ENCODE measurements around the gene LIN52. TPM values are rescaled to one million over a fixed set of nuclear protein-coding genes. Genes with fewer than 3 reads are reported as not detected.

Gene LIN52
- total RNA-seq, 4 donors from 2014 or later: 9.2 to 24.2 (median 14.8) TPM

- TF ChIP-seq POLR2A (IDR thresholded peaks at IDR 0.05): no peak
- no peak for TF ChIP-seq CTCF (IDR thresholded peaks at IDR 0.05)
- DNase-seq: peak in 1 of 3 donors; percentile 51
- peak overlapping the region; percentile 78 to 92 (median 84) for H3K27ac ChIP-seq
- H3K27me3 ChIP-seq: no peaks in the 10 kb centered on the region
- peaks cover 0 to 28% (median 4%) of the 10 kb centered on the region in 4 donors for H3K4me1 ChIP-seq
- H3K4me3 ChIP-seq: peak overlapping the region; percentile 66 to 95 (median 82)
- H3K9me3 ChIP-seq: no peaks in the 10 kb centered on the region
- H3K36me3 ChIP-seq: no peaks in the 10 kb centered on the region
Observed at GRCh38 chr14:74083784-74084276, 926 bp upstream of the LIN52 start.

GRCh38 chr14:74085047-74085637 lies 386 bp downstream of the LIN52 start:
- peak overlapping the region; percentile 62 to 87 (median 76) for H3K27ac ChIP-seq
- TF ChIP-seq POLR2A (IDR thresholded peaks at IDR 0.05) (no peak), CTCF (IDR thresholded peaks at IDR 0.05) (no peak)
- H3K4me3 ChIP-seq: peak overlapping the region; percentile 66 to 95 (median 74)
- no peaks in the 10 kb centered on the region for H3K27me3 ChIP-seq
- no peaks in the 10 kb centered on the region for H3K9me3 ChIP-seq
- no peak for DNase-seq
- no peaks in the 10 kb centered on the region for H3K36me3 ChIP-seq
- peaks cover 0 to 28% (median 4%) of the 10 kb centered on the region in 4 donors for H3K4me1 ChIP-seq

GRCh38 chr14:74085828-74086227 lies 1.1 kb downstream of the LIN52 start:
- Histone ChIP-seq H3K4me1 (peaks cover 0 to 28% (median 4%) of the 10 kb centered on the region in 4 donors), H3K27ac (peak overlapping the region; percentile 62 to 87 (median 76)), H3K36me3 (no peaks in the 10 kb centered on the region), H3K9me3 (no peaks in the 10 kb centered on the region), H3K4me3 (peak overlapping the region in 3 of 4 donors; percentile 66 to 95 (median 67)), H3K27me3 (no peaks in the 10 kb centered on the region)
- TF ChIP-seq POLR2A (IDR thresholded peaks at IDR 0.05) (no peak), CTCF (IDR thresholded peaks at IDR 0.05) (no peak)
- no peak for DNase-seq

- no peak for TF ChIP-seq CTCF (IDR thresholded peaks at IDR 0.05)
- TF ChIP-seq POLR2A (IDR thresholded peaks at IDR 0.05): no peak
- DNase-seq: no peak
- H3K4me3 ChIP-seq: no peak overlapping the region
Observed at GRCh38 chr14:74089251-74090020, 4.7 kb downstream of the LIN52 start.

GRCh38 chr14:74105381-74105780 lies 20.6 kb downstream of the LIN52 start:
- DNase-seq: no peak
- TF ChIP-seq CTCF (IDR thresholded peaks at IDR 0.05) (no peak), POLR2A (IDR thresholded peaks at IDR 0.05) (no peak)
- no peaks in the 10 kb centered on the region for H3K4me1 ChIP-seq
- H3K27ac ChIP-seq: no peak overlapping the region
- peaks cover 0 to 33% (median 0%) of the 10 kb centered on the region in 3 donors for H3K36me3 ChIP-seq
- H3K4me3 ChIP-seq: no peak overlapping the region
- H3K9me3 ChIP-seq: no peaks in the 10 kb centered on the region
- no peaks in the 10 kb centered on the region for H3K27me3 ChIP-seq

More at GRCh38 chr14:74089251-74090020, 4.7 kb downstream of the LIN52 start:
- Histone ChIP-seq H3K36me3 (peaks cover 0 to 11% (median 0%) of the 10 kb centered on the region in 3 donors), H3K9me3 (no peaks in the 10 kb centered on the region), H3K4me1 (peaks cover 0 to 13% (median 4%) of the 10 kb centered on the region in 4 donors), H3K27me3 (no peaks in the 10 kb centered on the region), H3K27ac (no peak overlapping the region)
